GM12878 (cell line): ENCODE results near the gene CEP97. TPM values are rescaled to one million over a fixed set of nuclear protein-coding genes. Genes with fewer than 3 reads are reported as not detected.

Experiments used
- ASH2L ChIP-seq: fragments of 300-600, 200-600 bp; sonication (generic); IDR thresholded peaks from 2 replicates; pipeline ENCODE4 v1.6.1; 2017; ENCODE audit warnings: low read depth, mild to moderate bottlenecking, borderline replicate concordance
- EED ChIP-seq: sonication (generic); IDR thresholded peaks from 2 replicates; pipeline ENCODE4 v1.6.1; 2016; ENCODE audit warnings: antibody characterized with exemption, low read depth
- TAF1 ChIP-seq: IDR thresholded peaks from 2 replicates; pipeline ENCODE4 v1.6.1; 2011; ENCODE audit warnings: mild to moderate bottlenecking, low read depth, low read length, borderline replicate concordance
- YY1 ChIP-seq: IDR thresholded peaks from 2 replicates; pipeline ENCODE4 v1.6.1; 2011; ENCODE audit warnings: low read depth, mild to moderate bottlenecking, low read length
- polyA plus RNA-seq, 11 experiments: library from polyadenylated mRNA; depleted of rRNA in 4 of 11; unstranded in 6 of 11; stranded (reverse) in 5 of 11; fragments of >200 nt; fragmentation: Nextera tagmentation in 4 of 11; fragmentation: Illumina TruSeq in 1 of 11; extraction: Ambion mirVana in 4 of 11; extraction: Trizol in 1 of 11; gene quantifications; 1 replicate in 1 of 11; 2 replicates in 10 of 11; pipeline versions ENCODE4 v1.2.1 to v1.2.3, GENCODE V29; 2011 to 2016; ENCODE audit warnings: inconsistent platforms in 2 of 11, missing spikeins in 2 of 11, low read depth in 1 of 11
- total RNA-seq, 4 experiments: library from RNA; depleted of rRNA in 3 of 4; stranded (reverse); fragments of >200 nt in 3 of 4; fragmentation: Illumina TruSeq in 1 of 4; extraction: Trizol in 1 of 4; gene quantifications; 2 replicates each; pipeline versions ENCODE4 v1.2.1 to v1.2.3, GENCODE V29; 2013 to 2021
- TF ChIP-seq, protein P1 (sequence below): fragments of 450-650 bp; IDR thresholded peaks from 2 replicates; pipeline ENCODE4 v1.6.1; 2016; ENCODE audit warnings: mild to moderate bottlenecking, moderate library complexity, borderline replicate concordance
- TF ChIP-seq, protein P2 (sequence below): fragments of 450-650 bp; conservative IDR thresholded peaks from 2 replicates; pipeline ENCODE4 v1.6.1; 2017; ENCODE audit warnings: mild to moderate bottlenecking, moderate library complexity
- TF ChIP-seq, protein P3 (sequence below): fragments of 450-650 bp; IDR thresholded peaks from 2 replicates; pipeline ENCODE4 v1.6.1; 2017; ENCODE audit warnings: mild to moderate bottlenecking, moderate library complexity

Gene CEP97
- total and polyA plus RNA-seq, 10 of the 15 experiments (the other 5 are each of a cell fraction or from before 2014, with no cell fraction given), result 1.9 to 13.7 (median 5.8) TPM

DNA sequence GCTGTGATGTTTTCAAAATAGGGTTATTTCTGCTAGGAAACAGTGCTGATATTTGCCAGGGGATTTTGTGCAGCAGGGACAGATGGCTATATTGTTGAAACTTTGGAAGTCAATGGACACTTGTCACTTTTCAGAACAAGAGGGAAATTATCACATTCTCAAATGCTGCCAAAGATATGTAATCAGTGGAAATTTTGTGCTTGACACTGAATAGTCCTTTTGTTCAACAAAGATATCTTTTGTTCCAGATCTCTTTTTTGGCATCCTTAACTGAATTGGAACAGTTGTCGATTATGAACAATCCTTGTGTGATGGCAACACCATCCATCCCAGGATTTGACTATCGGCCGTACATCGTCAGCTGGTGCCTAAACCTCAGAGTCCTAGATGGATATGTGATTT, 7.8 kb downstream of the CEP97 start (continued):
- TF ChIP-seq, protein P1, sequence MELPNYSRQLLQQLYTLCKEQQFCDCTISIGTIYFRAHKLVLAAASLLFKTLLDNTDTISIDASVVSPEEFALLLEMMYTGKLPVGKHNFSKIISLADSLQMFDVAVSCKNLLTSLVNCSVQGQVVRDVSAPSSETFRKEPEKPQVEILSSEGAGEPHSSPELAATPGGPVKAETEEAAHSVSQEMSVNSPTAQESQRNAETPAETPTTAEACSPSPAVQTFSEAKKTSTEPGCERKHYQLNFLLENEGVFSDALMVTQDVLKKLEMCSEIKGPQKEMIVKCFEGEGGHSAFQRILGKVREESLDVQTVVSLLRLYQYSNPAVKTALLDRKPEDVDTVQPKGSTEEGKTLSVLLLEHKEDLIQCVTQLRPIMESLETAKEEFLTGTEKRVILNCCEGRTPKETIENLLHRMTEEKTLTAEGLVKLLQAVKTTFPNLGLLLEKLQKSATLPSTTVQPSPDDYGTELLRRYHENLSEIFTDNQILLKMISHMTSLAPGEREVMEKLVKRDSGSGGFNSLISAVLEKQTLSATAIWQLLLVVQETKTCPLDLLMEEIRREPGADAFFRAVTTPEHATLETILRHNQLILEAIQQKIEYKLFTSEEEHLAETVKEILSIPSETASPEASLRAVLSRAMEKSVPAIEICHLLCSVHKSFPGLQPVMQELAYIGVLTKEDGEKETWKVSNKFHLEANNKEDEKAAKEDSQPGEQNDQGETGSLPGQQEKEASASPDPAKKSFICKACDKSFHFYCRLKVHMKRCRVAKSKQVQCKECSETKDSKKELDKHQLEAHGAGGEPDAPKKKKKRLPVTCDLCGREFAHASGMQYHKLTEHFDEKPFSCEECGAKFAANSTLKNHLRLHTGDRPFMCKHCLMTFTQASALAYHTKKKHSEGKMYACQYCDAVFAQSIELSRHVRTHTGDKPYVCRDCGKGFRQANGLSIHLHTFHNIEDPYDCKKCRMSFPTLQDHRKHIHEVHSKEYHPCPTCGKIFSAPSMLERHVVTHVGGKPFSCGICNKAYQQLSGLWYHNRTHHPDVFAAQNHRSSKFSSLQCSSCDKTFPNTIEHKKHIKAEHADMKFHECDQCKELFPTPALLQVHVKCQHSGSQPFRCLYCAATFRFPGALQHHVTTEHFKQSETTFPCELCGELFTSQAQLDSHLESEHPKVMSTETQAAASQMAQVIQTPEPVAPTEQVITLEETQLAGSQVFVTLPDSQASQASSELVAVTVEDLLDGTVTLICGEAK, result no peak
- TF ChIP-seq, protein P2, sequence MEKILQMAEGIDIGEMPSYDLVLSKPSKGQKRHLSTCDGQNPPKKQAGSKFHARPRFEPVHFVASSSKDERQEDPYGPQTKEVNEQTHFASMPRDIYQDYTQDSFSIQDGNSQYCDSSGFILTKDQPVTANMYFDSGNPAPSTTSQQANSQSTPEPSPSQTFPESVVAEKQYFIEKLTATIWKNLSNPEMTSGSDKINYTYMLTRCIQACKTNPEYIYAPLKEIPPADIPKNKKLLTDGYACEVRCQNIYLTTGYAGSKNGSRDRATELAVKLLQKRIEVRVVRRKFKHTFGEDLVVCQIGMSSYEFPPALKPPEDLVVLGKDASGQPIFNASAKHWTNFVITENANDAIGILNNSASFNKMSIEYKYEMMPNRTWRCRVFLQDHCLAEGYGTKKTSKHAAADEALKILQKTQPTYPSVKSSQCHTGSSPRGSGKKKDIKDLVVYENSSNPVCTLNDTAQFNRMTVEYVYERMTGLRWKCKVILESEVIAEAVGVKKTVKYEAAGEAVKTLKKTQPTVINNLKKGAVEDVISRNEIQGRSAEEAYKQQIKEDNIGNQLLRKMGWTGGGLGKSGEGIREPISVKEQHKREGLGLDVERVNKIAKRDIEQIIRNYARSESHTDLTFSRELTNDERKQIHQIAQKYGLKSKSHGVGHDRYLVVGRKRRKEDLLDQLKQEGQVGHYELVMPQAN, result no peak
- TF ChIP-seq YY1, result no peak
- TF ChIP-seq EED, result no peak
- TF ChIP-seq, protein P3, sequence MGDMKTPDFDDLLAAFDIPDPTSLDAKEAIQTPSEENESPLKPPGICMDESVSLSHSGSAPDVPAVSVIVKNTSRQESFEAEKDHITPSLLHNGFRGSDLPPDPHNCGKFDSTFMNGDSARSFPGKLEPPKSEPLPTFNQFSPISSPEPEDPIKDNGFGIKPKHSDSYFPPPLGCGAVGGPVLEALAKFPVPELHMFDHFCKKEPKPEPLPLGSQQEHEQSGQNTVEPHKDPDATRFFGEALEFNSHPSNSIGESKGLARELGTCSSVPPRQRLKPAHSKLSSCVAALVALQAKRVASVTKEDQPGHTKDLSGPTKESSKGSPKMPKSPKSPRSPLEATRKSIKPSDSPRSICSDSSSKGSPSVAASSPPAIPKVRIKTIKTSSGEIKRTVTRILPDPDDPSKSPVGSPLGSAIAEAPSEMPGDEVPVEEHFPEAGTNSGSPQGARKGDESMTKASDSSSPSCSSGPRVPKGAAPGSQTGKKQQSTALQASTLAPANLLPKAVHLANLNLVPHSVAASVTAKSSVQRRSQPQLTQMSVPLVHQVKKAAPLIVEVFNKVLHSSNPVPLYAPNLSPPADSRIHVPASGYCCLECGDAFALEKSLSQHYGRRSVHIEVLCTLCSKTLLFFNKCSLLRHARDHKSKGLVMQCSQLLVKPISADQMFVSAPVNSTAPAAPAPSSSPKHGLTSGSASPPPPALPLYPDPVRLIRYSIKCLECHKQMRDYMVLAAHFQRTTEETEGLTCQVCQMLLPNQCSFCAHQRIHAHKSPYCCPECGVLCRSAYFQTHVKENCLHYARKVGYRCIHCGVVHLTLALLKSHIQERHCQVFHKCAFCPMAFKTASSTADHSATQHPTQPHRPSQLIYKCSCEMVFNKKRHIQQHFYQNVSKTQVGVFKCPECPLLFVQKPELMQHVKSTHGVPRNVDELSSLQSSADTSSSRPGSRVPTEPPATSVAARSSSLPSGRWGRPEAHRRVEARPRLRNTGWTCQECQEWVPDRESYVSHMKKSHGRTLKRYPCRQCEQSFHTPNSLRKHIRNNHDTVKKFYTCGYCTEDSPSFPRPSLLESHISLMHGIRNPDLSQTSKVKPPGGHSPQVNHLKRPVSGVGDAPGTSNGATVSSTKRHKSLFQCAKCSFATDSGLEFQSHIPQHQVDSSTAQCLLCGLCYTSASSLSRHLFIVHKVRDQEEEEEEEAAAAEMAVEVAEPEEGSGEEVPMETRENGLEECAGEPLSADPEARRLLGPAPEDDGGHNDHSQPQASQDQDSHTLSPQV, result no peak
- TF ChIP-seq ASH2L, result no peak
- no peak for TF ChIP-seq TAF1
